GM18519 (cell line): ENCODE measurements around the gene POLR3E.
"Not testable (repeated sequence)": the region's sequence is repeated elsewhere in the genome, so short reads cannot be mapped to it uniquely, and the experiment has no call there.

Experiments
- ATAC-seq: cut with Tn5 transposase; IDR thresholded peaks from one replicate; pipeline ENCODE4 v1.9.1; 2021; ENCODE audit warnings: mild to moderate bottlenecking, moderate library complexity; ENCODE audit not compliant: unreplicated experiment, low FRiP score

POLR3E gene

DNA sequence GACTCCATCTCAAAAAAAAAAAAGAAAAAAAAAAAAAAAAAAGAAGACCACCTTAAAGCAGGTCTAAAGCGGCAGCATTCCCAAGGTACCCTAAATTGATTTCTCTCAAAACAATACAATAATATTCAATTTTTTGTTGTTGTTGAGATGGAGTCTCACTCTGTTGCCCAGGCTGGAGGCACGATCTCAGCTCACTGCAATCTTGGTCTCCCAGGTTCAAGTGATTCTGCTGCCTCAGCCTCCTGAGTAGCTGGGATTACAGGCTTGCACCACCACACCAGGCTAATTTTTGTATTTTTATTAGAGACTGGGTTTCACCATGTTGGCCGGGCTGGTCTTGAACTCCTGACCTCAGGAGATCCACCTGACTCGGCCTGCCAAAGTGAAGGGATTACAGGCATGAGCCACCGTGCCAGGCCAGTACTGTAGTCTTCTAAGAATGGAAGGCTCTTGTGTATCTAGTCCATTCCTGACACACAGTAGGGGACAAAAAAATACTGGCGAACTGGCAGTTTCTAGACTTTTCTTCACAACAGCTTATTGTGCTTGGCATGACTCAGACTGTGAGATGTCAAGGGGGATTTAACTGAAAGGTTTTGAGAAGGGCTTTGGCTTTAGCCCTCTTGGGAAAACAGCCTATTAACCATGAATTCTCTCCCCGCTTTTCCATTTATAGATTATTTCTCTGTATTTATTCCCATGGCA lies 59.9 kb downstream of the POLR3E start:
- no peak for ATAC-seq

DNA sequence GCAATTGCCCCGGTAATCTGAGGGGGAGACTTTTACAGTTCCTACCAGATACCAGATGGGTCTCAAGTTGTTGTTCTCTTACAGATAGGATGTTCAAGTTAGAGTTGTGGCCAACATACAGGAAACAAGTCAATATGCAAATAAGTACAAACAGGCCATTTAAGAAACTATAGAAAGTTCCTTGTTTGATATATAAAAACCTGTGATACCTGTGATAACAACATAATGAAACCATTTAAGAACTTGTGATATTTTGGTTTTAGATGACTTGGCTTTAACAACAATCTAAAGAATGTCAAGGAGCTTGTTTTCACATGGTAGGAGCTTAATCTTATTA lies 60.4 kb downstream of the POLR3E start:
- ATAC-seq: no peak

DNA sequence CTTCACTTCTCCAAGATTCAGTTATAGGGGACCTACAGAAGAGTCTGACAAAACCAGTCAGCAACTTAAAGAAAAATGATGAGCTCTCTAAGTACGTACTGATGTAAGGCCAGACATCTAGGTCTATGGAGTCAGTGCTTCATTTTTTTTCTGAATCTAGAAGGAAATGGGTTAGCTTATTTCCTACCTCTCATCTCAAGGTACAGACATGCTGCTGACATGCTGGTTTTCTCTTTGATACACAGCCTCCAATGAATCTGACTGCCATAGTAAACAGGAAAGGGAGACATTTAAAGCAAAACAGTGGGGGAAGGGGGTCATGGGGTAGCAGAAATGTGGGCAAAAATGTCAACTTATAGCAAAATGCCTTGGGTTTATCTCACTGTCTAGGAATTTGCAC lies 60.8 kb downstream of the POLR3E start:
- ATAC-seq: no peak

DNA sequence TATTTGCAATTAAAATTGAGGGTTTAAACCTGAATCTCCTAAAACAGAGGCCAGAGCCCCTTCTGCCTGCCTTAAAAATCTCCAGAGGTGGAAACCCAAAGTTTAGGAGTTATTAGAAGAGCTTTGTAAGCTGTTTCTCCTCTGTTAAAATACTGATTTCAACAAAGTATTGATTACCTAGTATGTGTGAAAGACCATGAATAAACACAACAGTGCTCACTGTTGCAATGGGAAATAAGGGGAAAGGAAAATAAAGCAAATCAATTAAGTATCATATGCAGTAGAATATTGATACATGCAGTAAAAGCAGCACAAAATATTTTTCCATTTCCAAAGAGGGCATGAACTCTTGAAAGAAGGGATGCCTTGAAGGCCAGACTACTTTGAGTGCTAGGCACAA lies 62.5 kb downstream of the POLR3E start:
- no peak for ATAC-seq

DNA sequence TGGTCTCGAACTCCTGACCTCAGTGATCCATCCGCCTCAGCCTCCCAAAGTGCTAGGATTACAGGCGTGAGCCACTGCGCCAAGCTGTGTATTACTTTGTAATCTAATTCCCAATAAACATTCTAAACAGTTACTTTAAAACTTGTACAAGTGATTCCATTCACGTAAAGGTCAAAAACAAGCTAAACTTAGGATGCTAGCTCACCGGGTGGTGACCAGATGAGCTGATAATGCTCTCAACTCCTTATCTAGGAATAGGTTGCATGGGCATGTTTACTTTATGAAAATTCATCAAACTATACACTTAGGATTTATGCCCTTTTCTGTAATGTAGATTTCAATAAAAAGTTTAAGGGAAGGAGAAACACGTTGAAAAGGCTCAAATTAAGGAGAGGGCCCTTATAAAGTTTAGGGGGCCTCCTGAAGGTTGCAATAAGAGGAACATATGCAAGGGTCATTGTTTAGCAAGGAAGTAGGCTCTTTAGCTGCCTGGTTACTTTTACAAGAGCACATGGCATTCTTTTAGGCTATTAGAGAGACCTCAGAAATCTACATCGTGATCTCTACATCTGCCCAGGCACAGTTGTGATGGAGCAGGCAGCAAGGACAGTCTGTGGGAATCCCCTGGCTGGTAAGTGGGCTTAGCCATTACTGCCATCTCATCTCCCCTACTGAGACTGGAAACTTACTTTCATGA lies 63.9 kb downstream of the POLR3E start:
- no peak for ATAC-seq

DNA sequence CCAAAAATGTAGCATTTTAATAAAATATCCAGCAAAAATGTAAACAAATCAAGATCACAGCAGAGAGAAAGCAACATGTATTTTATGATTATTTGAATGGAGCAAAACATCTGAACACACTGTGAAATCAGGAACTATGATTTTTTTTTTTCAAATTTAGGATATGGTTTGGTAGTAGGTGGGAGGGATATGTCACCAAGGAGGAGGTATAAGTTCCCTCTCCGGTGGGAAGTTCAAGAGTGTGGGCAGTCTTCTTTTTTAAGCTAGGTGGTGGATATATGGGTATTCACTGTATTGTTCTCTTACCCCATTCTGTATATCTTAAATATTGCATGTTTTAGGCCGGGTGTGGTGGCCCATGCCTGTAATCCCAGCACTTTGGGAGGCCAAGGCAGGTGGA lies 67.0 kb downstream of the POLR3E start:
- no peak for ATAC-seq

DNA sequence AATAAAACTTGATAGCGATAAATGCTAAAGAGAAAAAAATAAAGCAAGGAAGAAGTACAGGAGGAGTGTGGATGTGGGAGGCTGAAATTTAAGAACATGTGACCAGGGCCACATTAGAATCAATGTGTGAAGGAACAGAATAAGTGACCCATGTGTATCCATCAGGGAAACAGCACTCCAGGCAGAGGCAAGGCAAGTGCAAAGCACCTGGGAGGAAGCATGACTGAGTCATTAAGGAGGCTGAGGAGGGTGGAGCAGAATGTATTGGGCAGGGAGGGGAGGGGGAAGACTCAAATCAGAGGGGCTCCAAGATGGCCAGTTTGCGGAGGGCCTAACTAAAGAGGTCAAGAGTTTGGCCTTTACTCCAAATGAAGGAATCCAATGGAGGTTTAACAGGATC lies 69.2 kb downstream of the POLR3E start:
- no peak for ATAC-seq

DNA sequence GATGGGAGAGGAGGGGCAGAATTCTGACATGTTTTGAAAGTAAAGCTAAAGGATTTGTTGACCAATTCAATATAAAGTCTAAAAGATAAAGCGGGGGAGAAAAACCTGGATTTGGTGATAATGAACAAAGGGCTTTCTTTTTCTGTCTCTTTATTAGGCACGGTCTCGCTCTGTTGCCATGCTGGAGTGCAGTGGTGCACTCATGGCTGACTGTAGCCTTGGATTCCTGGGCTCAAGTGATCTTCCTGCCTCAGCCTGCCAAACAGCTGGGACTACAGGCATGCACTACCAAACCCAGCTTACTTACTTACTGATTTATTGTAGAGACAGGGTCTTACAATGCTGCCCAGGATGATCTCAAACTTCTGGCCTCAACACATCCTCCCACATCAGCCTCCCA lies 69.7 kb downstream of the POLR3E start:
- no peak for ATAC-seq

DNA sequence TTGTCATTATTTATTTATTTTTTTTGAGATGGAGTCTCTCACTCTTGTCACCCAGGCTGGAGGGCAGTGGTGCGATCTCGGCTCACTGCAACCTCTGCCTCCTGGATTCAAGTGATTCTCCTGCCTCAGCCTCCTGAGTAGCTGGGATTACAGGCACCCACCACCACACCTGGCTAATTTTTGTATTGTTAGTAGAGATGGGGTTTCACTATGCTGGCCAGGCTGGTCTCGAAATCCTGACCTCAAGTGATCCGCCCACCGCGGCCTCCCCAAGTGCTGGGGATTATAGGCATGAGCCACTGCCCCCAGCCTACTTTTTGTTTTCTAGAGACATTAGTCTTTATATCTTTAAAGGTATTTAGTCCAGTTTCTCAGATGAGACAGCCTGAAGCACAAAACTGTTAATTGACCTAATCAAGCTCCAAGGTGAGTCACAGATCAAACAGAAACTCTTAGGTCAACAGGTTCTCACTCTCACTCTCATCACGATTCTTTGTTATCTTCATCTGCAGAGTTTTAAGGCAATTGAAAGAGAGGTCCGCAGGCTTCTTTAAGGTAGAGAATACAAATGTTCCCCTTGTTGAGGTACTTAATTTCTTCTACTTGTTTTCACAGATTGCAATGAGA lies 71.1 kb downstream of the POLR3E start:
- ATAC-seq: not testable (repeated sequence)

DNA sequence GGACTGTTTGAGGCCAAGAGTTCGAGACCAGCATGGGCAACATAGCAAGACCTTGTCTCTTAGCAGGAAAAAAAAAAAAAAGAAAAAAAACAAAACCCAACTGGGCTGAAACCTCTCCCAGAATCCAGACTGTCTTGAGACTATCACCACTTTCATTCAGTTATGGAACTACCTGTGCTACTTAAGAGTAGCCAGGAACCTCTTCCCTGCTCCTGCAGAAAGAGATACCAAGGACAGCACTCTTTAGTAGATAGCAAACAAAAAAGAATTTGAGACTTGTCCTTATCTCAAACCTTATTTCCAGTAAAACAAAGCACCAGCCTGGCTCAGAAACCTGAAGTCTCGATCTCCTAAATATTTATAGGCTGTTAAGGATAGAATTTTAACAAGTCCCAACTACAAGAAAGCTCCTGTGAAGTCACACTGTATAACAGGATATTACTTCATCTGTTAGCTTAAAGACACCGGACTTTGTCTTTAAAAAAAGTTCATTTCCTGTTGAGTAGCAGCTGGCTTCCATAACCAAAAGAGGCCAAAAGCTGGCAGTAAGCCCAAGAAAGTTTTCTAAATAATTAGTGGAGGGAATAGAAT lies 72.1 kb downstream of the POLR3E start:
- ATAC-seq: no peak

DNA sequence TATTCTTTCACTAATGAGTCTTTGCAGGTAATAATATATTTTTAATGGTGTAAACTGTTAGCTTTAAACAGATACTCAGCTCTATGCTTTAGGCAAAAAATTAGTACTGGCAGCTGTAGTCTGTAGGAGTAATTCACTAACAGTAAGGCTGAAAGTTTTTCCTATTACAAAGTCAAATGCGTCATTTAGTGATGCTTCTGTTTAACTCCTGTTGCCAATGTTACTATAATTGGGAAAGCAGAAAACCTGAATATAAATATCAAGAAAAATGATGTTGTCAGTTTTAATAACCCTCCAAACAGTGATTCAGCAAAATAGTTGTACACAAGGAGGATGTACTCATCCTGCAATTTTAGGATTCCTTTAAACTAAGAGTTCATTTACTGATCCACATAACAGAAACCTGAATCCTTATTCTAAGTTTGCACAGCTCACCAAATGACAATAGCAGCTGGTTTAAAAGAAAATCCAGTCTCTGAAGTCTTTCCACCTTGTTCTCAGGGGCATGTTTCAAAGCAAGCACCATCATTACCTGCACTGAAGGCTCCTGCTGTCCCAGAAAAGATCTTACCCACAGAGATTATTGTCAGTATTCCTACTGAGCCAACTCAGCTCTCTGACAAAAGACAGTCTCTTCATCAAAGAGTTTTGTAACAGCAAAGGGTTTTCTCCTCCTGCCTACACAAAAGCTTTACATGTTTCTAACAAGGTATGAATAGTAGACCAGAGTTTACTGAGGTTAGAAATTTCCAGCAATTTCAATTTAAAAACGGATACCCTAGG lies 73.0 kb downstream of the POLR3E start:
- ATAC-seq: no peak

DNA sequence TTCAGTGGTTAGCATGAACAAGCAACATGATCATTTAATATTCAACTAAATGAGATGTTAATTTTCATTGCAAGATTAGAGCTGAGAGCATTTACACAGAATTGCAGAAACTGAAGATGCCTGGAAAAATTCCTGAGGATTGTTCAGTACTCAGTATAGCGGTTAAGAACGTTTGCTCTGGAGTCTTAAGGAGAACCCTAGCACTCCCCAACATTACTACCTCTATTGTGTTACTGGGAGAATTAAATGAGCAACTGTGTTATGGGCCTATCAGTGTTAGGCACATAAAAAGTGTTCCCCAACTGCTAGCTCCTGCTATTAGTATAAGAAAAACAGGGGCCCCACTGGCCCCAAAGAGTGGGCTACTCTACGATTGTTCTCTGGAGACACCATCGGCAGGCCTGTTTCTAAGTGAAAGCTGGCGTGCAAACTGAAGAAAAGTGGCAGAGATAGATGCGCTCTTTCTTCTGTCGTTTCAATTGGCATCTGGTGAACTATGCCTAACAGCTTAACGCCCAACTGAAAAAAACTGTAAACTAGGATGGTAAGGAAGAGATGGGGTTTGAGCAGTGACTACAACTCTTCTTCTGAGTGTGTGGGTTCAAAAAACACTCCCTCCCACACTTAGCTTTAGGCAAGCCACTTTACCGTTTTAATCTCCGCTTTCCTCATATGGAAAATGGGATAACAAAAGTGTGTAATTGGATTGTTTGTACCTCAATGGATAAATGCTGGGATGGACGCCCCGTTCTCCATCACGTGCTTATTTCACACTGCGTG lies 75.9 kb downstream of the POLR3E start:
- ATAC-seq: no peak

DNA sequence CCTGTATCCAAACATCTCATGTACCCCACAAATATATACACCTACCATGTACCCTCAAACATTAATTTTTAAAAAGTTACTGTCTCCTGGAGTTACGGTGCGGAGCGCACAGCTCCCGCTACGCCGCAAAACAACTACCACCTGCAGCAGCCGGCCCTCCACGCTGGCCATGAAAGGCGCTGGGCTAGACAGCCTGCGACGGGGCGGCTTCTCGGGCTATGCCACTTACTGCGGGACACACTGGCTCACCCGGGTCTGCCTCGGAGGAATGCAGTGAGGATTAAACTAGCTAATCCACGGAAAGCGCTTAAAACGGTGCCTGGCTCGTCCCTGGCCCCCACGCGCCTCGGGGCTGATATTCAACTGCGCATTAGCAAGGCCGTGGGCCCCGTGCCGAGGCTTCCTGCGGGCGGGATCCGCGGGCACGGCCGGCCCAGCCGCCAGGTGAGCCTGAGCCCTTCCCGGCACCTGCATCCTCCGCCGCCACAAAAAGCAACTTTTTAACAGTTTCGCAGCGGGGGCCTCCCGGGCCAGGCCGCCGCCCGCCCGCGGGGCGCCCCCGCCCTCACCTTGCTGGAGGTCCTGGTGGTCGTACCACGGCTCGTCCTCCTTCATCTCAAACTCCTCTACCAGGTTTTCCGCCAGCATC lies 76.6 kb downstream of the POLR3E start:
- ATAC-seq: peak; percentile 5

DNA sequence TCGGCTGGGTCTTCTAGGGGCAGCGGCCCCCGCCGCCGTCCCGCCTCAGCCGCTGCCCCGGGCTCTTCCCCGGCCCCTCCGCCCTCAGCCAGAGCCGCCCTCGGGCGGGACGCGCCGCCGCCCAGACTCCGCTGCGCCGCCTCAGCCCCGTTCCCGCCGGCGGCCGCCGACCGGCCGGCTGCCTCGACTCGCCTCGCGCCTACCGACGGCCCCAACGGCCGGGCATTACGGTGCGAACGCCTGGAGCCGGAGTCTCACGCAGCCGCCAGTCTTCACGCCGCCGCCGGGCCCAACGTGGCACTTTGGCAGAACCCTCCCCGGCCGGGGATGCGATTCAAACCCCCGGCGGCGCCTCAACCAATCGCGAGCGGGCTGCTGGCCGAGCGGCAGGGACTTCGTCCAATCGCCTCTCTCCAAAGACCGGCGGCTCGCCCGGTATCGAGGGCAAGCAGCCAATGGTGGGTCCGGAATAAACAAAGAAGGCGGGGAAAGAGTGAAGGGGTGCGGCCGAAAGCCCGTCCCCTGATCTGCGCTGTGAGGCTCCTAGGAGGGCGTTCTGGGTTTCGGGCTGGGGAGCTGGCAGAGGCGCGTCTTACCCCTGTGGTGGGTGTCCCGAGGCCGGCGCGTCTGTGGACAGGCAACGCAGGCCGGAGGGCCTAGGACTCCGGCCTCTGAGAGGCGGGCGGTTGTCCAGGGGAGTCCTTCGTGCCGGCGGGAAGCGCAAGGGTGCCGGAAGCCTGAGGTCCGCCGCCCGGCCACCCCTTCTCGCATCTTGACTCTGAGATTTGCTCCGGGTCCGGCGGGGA lies 77.3 kb downstream of the POLR3E start, which contains the start of gene CDR2:
Gene CDR2, minus strand, starts transcription at position 309 of the 806 bp plus-strand sequence. CDS start 310 bp downstream, outside the sequence.
- peak; percentile 91 for ATAC-seq

DNA sequence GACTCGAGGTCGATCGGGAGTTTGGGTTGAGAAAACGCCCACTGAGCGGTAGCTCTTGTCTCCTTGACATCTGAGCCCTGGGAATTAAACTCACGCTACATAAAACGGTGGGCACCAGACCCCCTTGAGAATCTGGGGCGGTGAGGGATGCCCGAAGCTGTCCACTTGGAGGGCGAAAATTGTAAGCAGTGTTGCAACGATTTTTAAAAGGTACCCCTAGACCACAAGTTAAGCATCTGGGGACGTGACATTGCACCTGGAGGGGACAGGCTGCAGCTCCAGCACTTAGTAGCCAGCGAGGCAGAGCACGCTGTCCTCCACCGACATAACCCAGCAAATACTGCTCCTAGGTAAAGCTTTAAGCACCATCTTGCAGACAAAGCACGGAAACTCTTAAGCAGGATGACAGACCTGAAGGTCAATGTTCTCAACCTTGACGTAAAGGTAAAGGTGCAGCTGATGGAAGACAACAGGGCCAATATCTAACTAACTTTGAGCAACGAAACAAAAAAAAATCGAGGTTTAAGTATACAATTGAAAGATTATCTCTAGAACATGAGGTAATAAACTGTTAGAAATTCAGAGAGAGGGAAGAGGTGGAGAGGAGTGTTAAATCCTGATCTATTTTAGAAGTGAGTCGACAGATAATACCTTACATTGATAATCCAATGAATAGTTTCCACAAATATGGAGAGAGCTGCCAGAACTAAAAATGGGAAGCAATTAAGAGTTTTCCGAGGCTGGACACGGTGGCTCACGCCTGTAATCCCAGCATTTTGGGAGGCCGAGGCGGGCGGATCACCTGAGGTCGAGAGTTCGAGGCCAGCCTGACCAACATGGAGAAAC lies 78.1 kb downstream of the POLR3E start:
- ATAC-seq: no peak

DNA sequence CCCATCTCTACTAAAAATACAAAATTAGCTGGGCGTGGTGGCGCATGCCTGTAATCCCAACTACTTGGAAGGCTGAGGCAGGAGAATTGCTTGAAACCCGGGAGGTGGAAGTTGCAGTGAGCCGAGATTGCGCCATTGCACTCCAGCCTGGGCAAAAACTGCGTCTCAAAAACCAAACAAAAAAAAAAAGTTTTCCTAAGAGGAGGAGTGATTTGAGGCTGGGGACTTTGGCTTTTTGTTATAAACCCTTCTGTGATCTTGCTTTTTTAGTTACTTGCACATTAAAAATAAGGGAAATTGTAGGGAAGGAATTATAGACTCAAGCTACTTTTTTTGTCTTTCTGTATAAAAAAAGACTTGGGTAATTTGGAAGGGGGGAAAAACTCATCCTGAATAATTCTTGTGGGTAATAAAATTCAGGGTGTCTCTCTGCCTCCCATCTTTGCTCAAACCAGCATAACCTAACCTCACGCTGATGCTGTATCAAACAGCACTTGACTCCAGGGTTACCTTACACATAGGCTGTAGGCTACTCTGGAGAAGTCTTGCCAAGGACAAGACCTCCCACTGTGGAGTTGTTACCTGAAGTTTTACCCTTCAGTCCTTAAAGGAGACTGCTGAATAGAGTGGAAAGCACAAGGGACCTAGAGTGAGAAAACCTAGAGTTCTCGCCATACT lies 78.9 kb downstream of the POLR3E start:
- no peak for ATAC-seq

DNA sequence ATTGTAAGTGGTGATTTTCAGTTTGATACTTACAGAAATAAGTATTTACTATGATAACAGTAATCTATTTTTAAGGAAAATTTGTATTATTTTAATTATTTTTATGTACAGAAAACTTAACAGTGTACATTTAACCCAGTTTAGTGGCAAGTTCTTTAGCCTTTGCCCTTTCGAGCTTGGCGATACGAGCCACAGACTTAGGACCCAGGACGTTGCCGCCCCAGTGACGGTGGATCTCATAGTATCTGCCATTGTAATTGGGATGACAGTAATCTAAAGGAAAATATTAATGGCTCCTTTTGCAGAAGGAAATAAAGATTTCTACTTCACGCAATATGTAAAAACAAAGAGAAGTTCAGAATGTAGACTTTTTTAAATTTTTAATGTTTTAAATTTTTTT lies 82.4 kb downstream of the POLR3E start:
- ATAC-seq: no peak
